Thyroid gland (tissue), 4 donors: ENCODE data around the gene RAX.

Source experiments
- CTCF ChIP-seq, 6 experiments: fragments of 200-600 bp in 3 of 6; fragments of 450-650 bp in 3 of 6; sonication (generic) in 3 of 6; IDR thresholded peaks; one replicate each; pipeline ENCODE4 v1.5.1; 2016 to 2019; ENCODE audit warnings: antibody characterized with exemption in 6 of 6, mild to moderate bottlenecking in 2 of 6, inconsistent platforms in 1 of 6, moderate library complexity in 1 of 6
- POLR2A ChIP-seq, 2 donors: fragments of 450-650 bp; IDR thresholded peaks; one replicate each; pipeline ENCODE4 v1.6.1; 2017; ENCODE audit warnings: antibody characterized with exemption in 2 of 2, mild to moderate bottlenecking in 2 of 2, moderate library complexity in 1 of 2

- no peak for TF ChIP-seq POLR2A (IDR thresholded peaks at IDR 0.05)
- no peak for TF ChIP-seq CTCF (IDR thresholded peaks at IDR 0.05)
Observed at GRCh38 chr18:59220784-59221765, 52.2 kb downstream of the RAX start.
